Choroid plexus epithelial cell (primary cell): ENCODE data around the gene GLIPR1.
"Not testable (repeated sequence)": the region's sequence is repeated elsewhere in the genome, so short reads cannot be mapped to it uniquely, and the experiment has no call there.

Source experiments
- DNase-seq: peaks from one replicate; pipeline ENCODE4 v3.0.0-alpha.2; 2010; ENCODE audit warnings: low read depth
- H3K4me3 ChIP-seq: 2 replicates; pipeline ENCODE4 v1.5.1; 2011; ENCODE audit warnings: low read depth, mild to moderate bottlenecking, control low read depth, low read length, moderate library complexity
- TF ChIP-seq, protein P1 (sequence below): conservative IDR thresholded peaks from 2 replicates; pipeline ENCODE4 v1.5.1; 2011; ENCODE audit warnings: low read depth, mild to moderate bottlenecking, control low read depth, inconsistent platforms, low read length, moderate library complexity

GLIPR1 gene

DNA sequence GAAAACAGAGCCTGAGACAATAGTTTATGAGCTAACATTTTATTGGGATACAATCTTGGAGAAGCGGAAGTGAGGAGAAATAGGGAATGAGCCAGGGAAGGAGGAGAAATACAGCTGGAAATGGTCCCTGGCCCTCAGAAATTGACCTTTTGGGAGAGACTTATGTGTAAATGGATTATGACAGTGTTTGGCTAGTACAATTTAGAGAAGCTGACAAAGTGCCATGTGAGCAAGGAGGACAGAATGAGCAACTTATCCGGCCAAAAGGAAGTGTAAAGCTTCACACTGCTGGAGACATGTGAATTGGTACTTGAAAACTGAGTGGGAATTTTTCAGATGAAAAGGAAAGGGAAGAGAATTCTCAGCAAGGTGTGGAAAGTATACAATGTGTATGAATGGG is 2.9 kb downstream of the GLIPR1 start:
- TF ChIP-seq, protein P1, sequence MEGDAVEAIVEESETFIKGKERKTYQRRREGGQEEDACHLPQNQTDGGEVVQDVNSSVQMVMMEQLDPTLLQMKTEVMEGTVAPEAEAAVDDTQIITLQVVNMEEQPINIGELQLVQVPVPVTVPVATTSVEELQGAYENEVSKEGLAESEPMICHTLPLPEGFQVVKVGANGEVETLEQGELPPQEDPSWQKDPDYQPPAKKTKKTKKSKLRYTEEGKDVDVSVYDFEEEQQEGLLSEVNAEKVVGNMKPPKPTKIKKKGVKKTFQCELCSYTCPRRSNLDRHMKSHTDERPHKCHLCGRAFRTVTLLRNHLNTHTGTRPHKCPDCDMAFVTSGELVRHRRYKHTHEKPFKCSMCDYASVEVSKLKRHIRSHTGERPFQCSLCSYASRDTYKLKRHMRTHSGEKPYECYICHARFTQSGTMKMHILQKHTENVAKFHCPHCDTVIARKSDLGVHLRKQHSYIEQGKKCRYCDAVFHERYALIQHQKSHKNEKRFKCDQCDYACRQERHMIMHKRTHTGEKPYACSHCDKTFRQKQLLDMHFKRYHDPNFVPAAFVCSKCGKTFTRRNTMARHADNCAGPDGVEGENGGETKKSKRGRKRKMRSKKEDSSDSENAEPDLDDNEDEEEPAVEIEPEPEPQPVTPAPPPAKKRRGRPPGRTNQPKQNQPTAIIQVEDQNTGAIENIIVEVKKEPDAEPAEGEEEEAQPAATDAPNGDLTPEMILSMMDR = no peak
- no peak for DNase-seq
- peak overlapping the region; percentile 26 for H3K4me3 ChIP-seq

DNA sequence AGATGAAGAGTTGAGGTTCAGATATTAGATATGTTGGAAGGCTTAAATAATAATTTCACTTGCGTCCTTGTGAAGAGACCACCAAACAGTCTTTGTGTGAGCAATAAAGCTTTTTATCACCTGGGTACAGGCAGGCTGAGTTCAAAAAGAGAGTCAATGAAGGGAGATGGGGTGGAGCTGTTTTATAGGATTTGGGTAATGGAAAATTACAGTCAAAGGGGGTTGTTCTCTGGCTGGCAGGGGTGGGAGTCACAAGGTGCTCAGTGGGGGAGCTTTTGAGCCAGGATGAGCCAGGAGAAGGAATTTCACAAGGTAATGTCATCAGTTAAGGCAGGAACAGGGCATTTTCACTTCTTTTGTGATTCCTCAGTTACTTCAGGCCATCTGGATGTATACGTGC is 3.9 kb downstream of the GLIPR1 start:
- H3K4me3 ChIP-seq, DNase-seq: not testable (repeated sequence)

DNA sequence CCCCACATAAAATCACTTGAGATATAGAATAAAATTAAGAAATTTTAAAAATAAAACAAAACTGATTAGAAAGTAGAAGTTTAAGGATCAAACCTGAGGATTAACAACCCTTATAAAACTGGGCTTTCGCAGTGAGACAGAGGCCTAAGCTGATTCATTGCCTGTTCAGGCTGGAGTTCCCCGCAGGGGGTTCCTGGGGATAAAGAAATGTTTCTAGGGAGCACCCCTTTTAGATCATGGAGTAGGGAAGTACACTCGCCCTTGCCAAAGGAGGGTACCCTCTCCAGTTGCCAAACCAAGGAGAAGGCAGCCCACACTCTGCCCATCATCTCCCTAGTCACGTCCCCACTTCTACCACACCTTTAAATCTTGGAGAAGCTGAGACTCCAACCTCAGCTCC is 6.8 kb downstream of the GLIPR1 start:
- H3K4me3 ChIP-seq = no peak overlapping the region
- TF ChIP-seq, protein P1 = no peak
- DNase-seq = no peak

DNA sequence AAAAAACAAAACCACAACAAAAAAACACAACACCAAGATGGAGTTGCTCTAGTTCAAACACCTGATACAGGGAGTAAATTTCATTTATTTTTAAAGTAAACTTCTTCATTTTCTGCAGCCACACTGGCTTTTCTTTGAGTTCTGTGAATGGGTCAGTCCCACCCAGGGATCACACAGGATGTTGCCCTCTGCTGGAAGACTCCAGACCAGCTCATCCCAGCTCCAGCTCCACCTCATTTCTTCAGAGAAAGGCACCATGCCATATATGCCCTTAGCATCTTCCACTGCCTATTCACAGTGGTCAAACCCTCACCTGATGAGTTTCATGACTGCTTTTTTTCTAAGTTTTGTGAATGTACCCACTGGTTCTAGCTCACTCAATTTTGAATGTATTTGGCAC is 8.0 kb downstream of the GLIPR1 start:
- H3K4me3 ChIP-seq = no peak overlapping the region
- peak; percentile 75 for DNase-seq
- TF ChIP-seq, protein P1 = peak; percentile 80

DNA sequence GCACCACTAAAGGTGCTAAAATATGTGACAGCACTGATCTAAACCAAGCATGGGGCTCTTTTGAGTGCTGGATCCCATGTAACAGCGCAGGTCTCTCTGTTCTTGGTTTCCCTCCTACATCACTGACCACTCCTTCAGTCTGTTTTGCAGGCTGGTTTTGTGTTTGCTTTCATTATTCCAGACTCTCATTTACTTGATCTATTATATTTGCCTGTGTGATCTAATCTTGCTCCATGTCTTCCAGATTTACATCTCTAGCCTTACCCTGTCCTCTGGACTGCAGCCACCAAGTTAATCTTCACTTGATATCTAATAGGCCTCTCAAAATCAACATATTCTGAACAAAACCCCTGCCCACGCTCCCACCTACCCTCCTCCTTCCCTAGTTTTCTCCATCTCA is 8.6 kb downstream of the GLIPR1 start:
- no peak overlapping the region for H3K4me3 ChIP-seq
- no peak for DNase-seq
- TF ChIP-seq, protein P1 = no peak

DNA sequence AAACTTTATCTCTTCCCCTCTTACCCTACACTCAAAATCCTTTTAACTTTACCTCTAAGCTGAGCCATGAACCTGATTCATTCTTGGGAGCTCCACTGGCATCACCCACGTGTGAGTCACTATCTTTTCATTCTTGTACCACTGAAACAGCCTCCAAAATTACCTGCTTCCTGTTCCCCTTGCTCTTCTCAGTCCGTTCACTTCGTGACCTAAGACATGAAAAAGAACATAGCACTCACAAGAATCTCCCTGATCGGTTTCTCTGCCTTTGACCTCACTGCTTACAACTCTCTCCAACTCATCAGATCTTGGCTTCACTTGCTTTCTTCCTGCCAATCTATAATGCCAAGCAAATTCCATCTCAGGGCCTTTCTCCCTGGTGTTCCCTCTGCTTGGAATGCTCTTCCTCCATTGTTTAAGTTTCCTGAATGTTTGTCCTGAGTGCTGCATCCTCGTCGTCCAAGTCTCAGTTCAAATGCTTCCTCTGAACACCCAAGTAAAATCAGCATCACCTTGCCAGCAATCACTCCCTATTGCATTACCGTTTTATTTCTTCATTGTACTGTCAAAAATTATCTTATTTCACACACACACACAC is 9.2 kb downstream of the GLIPR1 start:
- DNase-seq = peak; percentile 45
- TF ChIP-seq, protein P1 = no peak
- H3K4me3 ChIP-seq = no peak overlapping the region

DNA sequence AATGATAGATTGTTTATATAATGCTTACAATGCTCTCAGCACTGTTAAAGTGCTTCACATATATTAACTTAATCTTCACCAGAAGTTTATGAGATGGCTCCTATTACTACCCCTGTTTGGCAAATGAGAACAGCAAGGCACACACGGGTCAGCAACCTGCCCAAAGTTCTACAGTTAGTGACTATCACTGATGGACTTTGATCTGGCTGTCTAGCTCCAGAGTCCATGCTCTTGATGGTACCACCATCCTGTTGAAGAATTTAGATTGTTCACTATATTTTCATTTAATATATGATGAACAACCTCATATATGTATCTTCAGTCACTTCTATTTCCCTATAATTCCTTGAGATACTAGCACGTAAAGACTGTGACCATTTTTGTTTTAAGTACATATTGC is 10.6 kb downstream of the GLIPR1 start:
- TF ChIP-seq, protein P1 = no peak
- H3K4me3 ChIP-seq = no peak overlapping the region
- DNase-seq = no peak
